K562 (cell line): ENCODE results near the gene ACKR1. TPM values are rescaled to one million over a fixed set of nuclear protein-coding genes. Genes with fewer than 3 reads are reported as not detected.

Experiments
- ATAC-seq: fragments of 200-7000 bp; cut with Tn5 transposase; 3 replicates; pipeline ENCODE4 v1.9.1; 2020; ENCODE audit warnings: moderate library complexity
- BruUV-seq: library from RNA; stranded (reverse); fragments of 400-500 nt; replicated peaks from 2 replicates; lab custom pipeline; 2021; lab: Mats Ljungman, UMichigan
- CTCF ChIA-PET: fragments of 300-600 bp; formaldehyde crosslinking; extraction: SDS; loops from one replicate; lab custom pipeline; 2021; ENCODE audit warnings: low intra/inter-chr PET ratio; lab: Yijun Ruan, JAX
- POLR2A ChIA-PET: fragments of 300-600, 350-650 bp; sonication (Branson Sonifier 250); formaldehyde crosslinking; extraction: SDS; loops from one replicate; lab custom pipeline; 2021; ENCODE audit warnings: antibody characterized with exemption, inconsistent platforms; lab: Yijun Ruan, JAX
- DNase-seq, 4 experiments: peaks; one replicate each; pipeline versions ENCODE4 v3.0.0 to v3.0.0-alpha.2; 2011 to 2018; ENCODE audit warnings: low spot score in 3 of 4, mixed read lengths in 3 of 4; ENCODE audit errors: extremely low read depth in 1 of 4
- FAIRE-seq: peaks from 2 replicates; lab custom pipeline; 2011; peaks lifted over from hg19 to GRCh38; lab: Jason Lieb, UNC
- H2AFZ ChIP-seq: 2 replicates; pipeline ENCODE4 v1.6.0; 2011; ENCODE audit warnings: low read depth, low read length, control low read depth, inconsistent platforms
- H3K27ac ChIP-seq: fragments of 200-600 bp; 3 replicates; pipeline ENCODE4 v1.8.0; 2011; ENCODE audit warnings: low read depth, mild to moderate bottlenecking, control low read depth, inconsistent platforms, low read length, moderate library complexity, mixed read lengths; ENCODE audit errors: extremely low read depth
- H3K27me3 ChIP-seq, 2 experiments: fragments of 300-600 bp in 1 of 2; 2 replicates in 1 of 2; 3 replicates in 1 of 2; pipeline versions ENCODE4 v1.6.0 to v1.8.0; 2011; ENCODE audit warnings: inconsistent platforms in 2 of 2, low read length in 2 of 2, mild to moderate bottlenecking in 1 of 2, mixed read lengths in 1 of 2, moderate library complexity in 1 of 2; ENCODE audit not compliant: control insufficient read depth in 2 of 2, insufficient read depth in 2 of 2
- H3K36me3 ChIP-seq: fragments of 300-600 bp; 3 replicates; pipeline ENCODE4 v1.8.0; 2011; ENCODE audit warnings: mild to moderate bottlenecking, low read length, inconsistent platforms; ENCODE audit not compliant: control insufficient read depth, insufficient read depth
- H3K4me1 ChIP-seq, 2 experiments: fragments of 200-600 bp in 1 of 2; replicated peaks in 1 of 2; 2 replicates in 1 of 2; 3 replicates in 1 of 2; pipeline versions ENCODE4 v1.5.1 to v1.8.0; 2011; ENCODE audit warnings: inconsistent platforms in 2 of 2, low read length in 2 of 2, mild to moderate bottlenecking in 1 of 2, mixed read lengths in 1 of 2, moderate library complexity in 1 of 2; ENCODE audit not compliant: control insufficient read depth in 2 of 2, insufficient read depth in 2 of 2
- H3K4me2 ChIP-seq: 2 replicates; pipeline ENCODE4 v1.6.1; 2011; ENCODE audit warnings: low read length, control low read depth, inconsistent platforms, mixed read lengths; ENCODE audit not compliant: insufficient read depth
- H3K4me3 ChIP-seq: fragments of 200-600 bp; sonication (generic), shearing (Covaris generic); 2 replicates; pipeline ENCODE4 v1.5.1; 2016; ENCODE audit warnings: control low read depth, inconsistent platforms
- H3K79me2 ChIP-seq: fragments of 200-600 bp; 3 replicates; pipeline ENCODE4 v1.8.0; 2011; ENCODE audit warnings: low read length, inconsistent platforms; ENCODE audit not compliant: control insufficient read depth, insufficient read depth
- H3K9ac ChIP-seq, 2 experiments: 2 replicates each; pipeline versions ENCODE4 v1.6.0 to v1.6.1; 2011; ENCODE audit warnings: low read depth in 2 of 2, low read length in 2 of 2, control low read depth in 1 of 2, inconsistent platforms in 1 of 2, mild to moderate bottlenecking in 1 of 2, mixed read lengths in 1 of 2; ENCODE audit not compliant: insufficient read depth in 1 of 2
- H3K9me1 ChIP-seq: one replicate; pipeline ENCODE4 v1.6.0; 2011; ENCODE audit warnings: inconsistent platforms, mild to moderate bottlenecking, low read length, moderate library complexity; ENCODE audit not compliant: control insufficient read depth, insufficient read depth
- H3K9me3 ChIP-seq: replicated peaks from 2 replicates; pipeline ENCODE4 v1.5.1; 2011; ENCODE audit warnings: low read depth, low read length, inconsistent platforms; ENCODE audit not compliant: control insufficient read depth, insufficient read depth
- H4K20me1 ChIP-seq: replicated peaks from 2 replicates; pipeline ENCODE4 v1.6.1; 2011; ENCODE audit warnings: low read length, inconsistent platforms, mixed read lengths; ENCODE audit not compliant: control insufficient read depth, insufficient read depth
- C11orf30 ChIP-seq: fragments of 450-650 bp; IDR thresholded peaks from 2 replicates; pipeline ENCODE4 v1.6.1; 2016; ENCODE audit warnings: low read depth, mild to moderate bottlenecking
- CBFA2T2 ChIP-seq: fragments of 450-650 bp; conservative IDR thresholded peaks from 2 replicates; pipeline ENCODE4 v1.6.1; 2017; ENCODE audit warnings: mild to moderate bottlenecking
- CEBPB ChIP-seq: fragments of 450-650 bp; IDR thresholded peaks from 2 replicates; pipeline ENCODE4 v1.6.1; 2016; ENCODE audit warnings: missing genetic modification characterization, missing compliant biosample characterization
- CEBPG ChIP-seq, 3 experiments: fragments of 200-800 bp in 1 of 3; sonication (Bioruptor generic) in 1 of 3; sonication (generic) in 1 of 3; formaldehyde crosslinking in 1 of 3; IDR thresholded peaks in 2 of 3; conservative IDR thresholded peaks in 1 of 3; 2 replicates each; pipeline versions ENCODE4 v1.6.1 to v1.8.0; 2016 to 2022; ENCODE audit warnings: missing compliant biosample characterization in 2 of 3, missing genetic modification characterization in 2 of 3, mild to moderate bottlenecking in 1 of 3, missing genetic modification reagents in 1 of 3
- DIDO1 ChIP-seq: fragments of 450-650 bp; IDR thresholded peaks from 2 replicates; pipeline ENCODE4 v1.6.1; 2016; ENCODE audit warnings: low read depth, missing biosample characterization, missing genetic modification characterization
- GTF2E2 ChIP-seq: fragments of 200-800 bp; sonication (Bioruptor generic); IDR thresholded peaks from 2 replicates; pipeline ENCODE4 v1.6.1; 2016; ENCODE audit warnings: missing genetic modification characterization, missing compliant biosample characterization
- MAZ ChIP-seq, 2 experiments: fragments of 450-650 bp in 1 of 2; sonication (generic) in 1 of 2; formaldehyde crosslinking; IDR thresholded peaks in 1 of 2; conservative IDR thresholded peaks in 1 of 2; 2 replicates each; pipeline versions ENCODE4 v1.4.0 to v1.5.0; 2020; ENCODE audit warnings: mild to moderate bottlenecking in 1 of 2, missing genetic modification reagents in 1 of 2
- NR1H2 ChIP-seq: sonication (generic); formaldehyde crosslinking; IDR thresholded peaks from 2 replicates; pipeline ENCODE4 v1.4.0; 2020; ENCODE audit warnings: mild to moderate bottlenecking, missing genetic modification reagents
- ZNF41 ChIP-seq: fragments of 250-450 bp; sonication (Bioruptor Pico); conservative IDR thresholded peaks from 2 replicates; pipeline ENCODE4 v1.4.0; 2020; ENCODE audit warnings: mild to moderate bottlenecking
- ZNF449 ChIP-seq: fragments of 250-450 bp; sonication (Bioruptor Pico); IDR thresholded peaks from 2 replicates; pipeline ENCODE4 v1.8.0; 2022; ENCODE audit warnings: moderate library complexity, mild to moderate bottlenecking, inconsistent platforms
- WGBS: fragments of 100-300 bp; shearing (Covaris generic); methylation state at CpG from one replicate; pipeline ENCODE4 v1.1.6; 2016; ENCODE audit warnings: low coverage, mixed read lengths; ENCODE audit not compliant: insufficient coverage; ENCODE audit errors: missing lambda C conversion rate; 5-methylcytosine and 5-hydroxymethylcytosine counted together
- in situ Hi-C: fragments of 300-500 bp; cut with MboI; formaldehyde crosslinking; loops from 4 replicates; pipeline ENCODE4 v1.15.0; 2018; ENCODE audit warnings: inconsistent platforms, mixed read lengths
- intact Hi-C: fragments of 100-400 bp; cut with micrococcal nuclease; formaldehyde crosslinking; loops from 2 replicates; pipeline ENCODE4 v1.14.2; 2022
- polyA plus RNA-seq, 8 experiments: library from polyadenylated mRNA; depleted of rRNA in 4 of 8; stranded (reverse) in 5 of 8; unstranded in 3 of 8; fragments of >200 nt; fragmentation: Nextera tagmentation in 2 of 8; fragmentation: Illumina TruSeq in 1 of 8; extraction: Ambion mirVana in 2 of 8; extraction: Trizol in 1 of 8; gene quantifications; 2 replicates each; pipeline versions ENCODE4 v1.2.1 to v1.2.3, GENCODE V29; 2011 to 2014; ENCODE audit warnings: inconsistent platforms in 1 of 8, missing spikeins in 1 of 8
- total RNA-seq, 7 experiments: library from RNA; depleted of rRNA in 6 of 7; stranded (reverse); fragments of >200 nt in 6 of 7; fragmentation: Illumina TruSeq in 2 of 7; extraction: Trizol in 2 of 7; gene quantifications; 2 replicates each; pipeline versions ENCODE4 v1.2.1 to v1.2.3, GENCODE V29; 2011 to 2021; ENCODE audit warnings: low replicate concordance in 1 of 7

ACKR1 gene
- total and polyA plus RNA-seq, 9 of the 15 experiments (the other 6 are each of a cell fraction or from before 2014, with no cell fraction given): 0.07 to 0.64 (median 0.18) TPM

- peaks cover 0 to 8% of the 10 kb centered on the region in 2 experiments; a peak in 2 of 5 replicates for H3K27me3 ChIP-seq
- no peak for TF ChIP-seq DIDO1 (tag)
- no peak for TF ChIP-seq CEBPG (CRISPR knock-in tag; IDR thresholded peaks at IDR 0.05)
- peak in 1 of 2 experiments; percentile 84; a peak in 3 of 4 replicates for TF ChIP-seq CEBPG (tag; conservative IDR thresholded peaks at IDR 0.05 in 1 of 2, IDR thresholded peaks at IDR 0.05 in 1 of 2)
- peak; percentile 85 for TF ChIP-seq CEBPB (tag)
- TF ChIP-seq, all 486 proteins: peak for 2
- Histone ChIP-seq H3K79me2 (no peaks in the 10 kb centered on the region), H3K27ac (no peak overlapping the region), H3K36me3 (no peaks in the 10 kb centered on the region), H3K4me3 (no peak overlapping the region), H3K4me2 (no peak overlapping the region), H3K9me3 (no peaks in the 10 kb centered on the region), H3K9me1 (no peaks in the 10 kb centered on the region), H3K4me1 (no peaks in the 10 kb centered on the region), H3K9ac (no peak overlapping the region), H4K20me1 (no peaks in the 10 kb centered on the region), H2AFZ (no peak overlapping the region)
- no TSS peak for BruUV-seq
- in situ Hi-C loops: no loop called here
- CTCF ChIA-PET: no interaction called here
- ATAC-seq (no peak), DNase-seq (no peak), FAIRE-seq (no peak)
- 2% methylated on average over 5 of the region's 5 CpGs for WGBS
- intact Hi-C loops: no loop called here
- POLR2A ChIA-PET: interaction anchor here (0.9 kb wide), 1 partner anchor 44 kb away, joined by 3 read pairs; no protein-coding TSS in a partner anchor
Measured at GRCh38 chr1:159222075-159222865, 17.6 kb downstream of the ACKR1 start.

DNA sequence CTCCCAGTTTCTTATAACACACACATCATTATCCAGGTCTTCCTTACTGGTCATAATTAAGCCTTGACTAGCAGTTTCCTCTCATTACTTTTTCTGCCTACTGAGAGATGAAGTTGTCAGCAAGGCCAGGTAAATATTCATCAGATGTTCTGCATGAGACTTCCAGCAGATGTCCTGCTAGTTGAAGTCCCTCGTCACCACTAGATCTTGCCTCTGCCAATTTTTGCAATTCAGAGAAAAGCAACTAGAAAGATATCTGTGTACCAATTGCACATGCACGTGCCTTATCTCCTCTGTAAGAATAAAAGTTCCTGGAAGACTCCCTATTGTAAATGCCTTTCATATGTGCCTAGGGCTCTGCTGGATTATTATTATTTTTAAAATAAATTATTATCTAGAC lies 18.3 kb downstream of the ACKR1 start:
- Histone ChIP-seq H3K9ac (no peak overlapping the region), H3K9me1 (no peaks in the 10 kb centered on the region), H3K9me3 (no peaks in the 10 kb centered on the region), H3K4me2 (no peak overlapping the region), H3K79me2 (no peaks in the 10 kb centered on the region), H3K4me3 (no peak overlapping the region), H3K27me3 (peaks cover 0 to 7% of the 10 kb centered on the region in 2 experiments; a peak in 1 of 5 replicates), H2AFZ (no peak overlapping the region), H3K36me3 (no peaks in the 10 kb centered on the region), H4K20me1 (no peaks in the 10 kb centered on the region), H3K4me1 (no peaks in the 10 kb centered on the region)
- in situ Hi-C loops (no loop called here), intact Hi-C loops (no loop called here)
- no peak for DNase-seq
- WGBS: 0% methylated on average over 2 of the region's 2 CpGs
- no peak for ATAC-seq
- FAIRE-seq: no peak
- no peak for TF ChIP-seq ZNF449
- TF ChIP-seq CBFA2T2: no peak
- TF ChIP-seq ZNF41 (CRISPR knock-in tag): no peak
- TF ChIP-seq NR1H2 (CRISPR knock-in tag): no peak
- no peak for TF ChIP-seq GTF2E2 (tag)
- no peak for TF ChIP-seq MAZ (CRISPR knock-in tag; conservative IDR thresholded peaks at IDR 0.05 in 1 of 2, IDR thresholded peaks at IDR 0.05 in 1 of 2)
- no peak for TF ChIP-seq C11orf30
- TF ChIP-seq, all 486 proteins: peak for 0
- no TSS peak for BruUV-seq
- ChIA-PET POLR2A (no interaction called here), CTCF (no interaction called here)
- no peak overlapping the region for H3K27ac ChIP-seq
